Sigmoid colon (tissue), 3 donors: ENCODE measurements around the gene THAP6.

ENCODE experiments used
- POLR2A ChIP-seq, 2 donors: fragments of 450-650 bp; IDR thresholded peaks; one replicate each; pipeline ENCODE4 v1.6.1; 2016; ENCODE audit warnings: antibody characterized with exemption in 2 of 2, mild to moderate bottlenecking in 2 of 2, moderate library complexity in 2 of 2
- TF ChIP-seq, protein P1 (sequence below), 4 experiments: fragments of 450-650 bp in 3 of 4; fragments of 200-600 bp in 1 of 4; IDR thresholded peaks; one replicate each; pipeline ENCODE4 v1.5.1; 2016 to 2019; ENCODE audit warnings: antibody characterized with exemption in 4 of 4, mild to moderate bottlenecking in 3 of 4, moderate library complexity in 2 of 4

DNA sequence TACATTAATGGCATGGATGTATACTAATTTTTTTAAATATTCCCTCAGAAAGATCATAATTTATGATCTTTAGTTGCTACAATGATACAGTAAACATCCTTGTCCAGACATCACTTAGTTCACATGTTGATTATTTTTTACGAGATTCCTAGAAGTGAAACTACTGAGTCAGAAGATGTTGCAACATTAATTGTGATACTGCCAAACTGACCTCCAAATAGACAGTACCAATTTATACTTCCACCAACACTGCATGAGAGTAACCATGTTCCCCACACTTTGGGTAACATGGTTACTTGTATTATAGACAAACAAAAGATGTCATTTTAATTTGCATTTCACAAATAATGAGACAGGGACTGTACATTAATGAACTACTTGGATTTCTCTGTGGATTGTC is 19.7 kb upstream of the THAP6 start:
- TF ChIP-seq, protein P1, sequence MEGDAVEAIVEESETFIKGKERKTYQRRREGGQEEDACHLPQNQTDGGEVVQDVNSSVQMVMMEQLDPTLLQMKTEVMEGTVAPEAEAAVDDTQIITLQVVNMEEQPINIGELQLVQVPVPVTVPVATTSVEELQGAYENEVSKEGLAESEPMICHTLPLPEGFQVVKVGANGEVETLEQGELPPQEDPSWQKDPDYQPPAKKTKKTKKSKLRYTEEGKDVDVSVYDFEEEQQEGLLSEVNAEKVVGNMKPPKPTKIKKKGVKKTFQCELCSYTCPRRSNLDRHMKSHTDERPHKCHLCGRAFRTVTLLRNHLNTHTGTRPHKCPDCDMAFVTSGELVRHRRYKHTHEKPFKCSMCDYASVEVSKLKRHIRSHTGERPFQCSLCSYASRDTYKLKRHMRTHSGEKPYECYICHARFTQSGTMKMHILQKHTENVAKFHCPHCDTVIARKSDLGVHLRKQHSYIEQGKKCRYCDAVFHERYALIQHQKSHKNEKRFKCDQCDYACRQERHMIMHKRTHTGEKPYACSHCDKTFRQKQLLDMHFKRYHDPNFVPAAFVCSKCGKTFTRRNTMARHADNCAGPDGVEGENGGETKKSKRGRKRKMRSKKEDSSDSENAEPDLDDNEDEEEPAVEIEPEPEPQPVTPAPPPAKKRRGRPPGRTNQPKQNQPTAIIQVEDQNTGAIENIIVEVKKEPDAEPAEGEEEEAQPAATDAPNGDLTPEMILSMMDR (IDR thresholded peaks at IDR 0.05): no peak
- TF ChIP-seq POLR2A (IDR thresholded peaks at IDR 0.05): no peak
